IMR-90 (cell line): ENCODE measurements around the gene TTC19. TPM values are rescaled to one million over a fixed set of nuclear protein-coding genes. Genes with fewer than 3 reads are reported as not detected.

ENCODE experiments used
- ATAC-seq: fragments of 200-7000 bp; cut with Tn5 transposase; 2 replicates; pipeline ENCODE4 v1.9.1; 2020; ENCODE audit warnings: low read depth, mild to moderate bottlenecking, moderate library complexity
- BruUV-seq: library from RNA; stranded (reverse); fragments of 400-500 nt; replicated peaks from 2 replicates; lab custom pipeline; 2021; lab: Mats Ljungman, UMichigan
- CTCF ChIA-PET: fragments of 300-600 bp; formaldehyde crosslinking; extraction: SDS; loops from one replicate; lab custom pipeline; 2021; ENCODE audit warnings: antibody characterized with exemption; lab: Yijun Ruan, JAX
- POLR2A ChIA-PET: fragments of 300-600 bp; sonication (Branson Sonifier 250); formaldehyde crosslinking; loops from one replicate; lab custom pipeline; 2022; ENCODE audit warnings: antibody characterized with exemption; ENCODE audit not compliant: unreplicated experiment; lab: Charles Lee
- DNase-seq: peaks from one replicate; pipeline ENCODE4 v3.0.0; 2013
- H2AFZ ChIP-seq: replicated peaks from 2 replicates; pipeline ENCODE3; 2013; ENCODE audit warnings: low read length, mild to moderate bottlenecking; ENCODE audit not compliant: poor library complexity
- H2AK5ac ChIP-seq: 2 replicates; pipeline ENCODE4 v1.6.1; 2013; ENCODE audit warnings: low read depth, low read length, inconsistent platforms
- H2AK9ac ChIP-seq: replicated peaks from 2 replicates; pipeline ENCODE3; 2013; ENCODE audit warnings: mild to moderate bottlenecking, low read depth, low read length, moderate library complexity; ENCODE audit not compliant: poor library complexity
- H2BK120ac ChIP-seq: 2 replicates; pipeline ENCODE4 v1.6.1; 2013; ENCODE audit warnings: low read depth, low read length, inconsistent platforms
- H2BK15ac ChIP-seq: 3 replicates; pipeline ENCODE4 v1.6.1; 2013; ENCODE audit warnings: low read depth, low read length, inconsistent platforms
- H2BK20ac ChIP-seq: 2 replicates; pipeline ENCODE4 v1.6.1; 2013; ENCODE audit warnings: low read depth, mild to moderate bottlenecking, inconsistent platforms, low read length, moderate library complexity
- H2BK5ac ChIP-seq: 2 replicates; pipeline ENCODE4 v1.6.1; 2013; ENCODE audit warnings: mild to moderate bottlenecking, low read depth, low read length, inconsistent platforms; ENCODE audit not compliant: poor library complexity, severe bottlenecking
- H3K14ac ChIP-seq: replicated peaks from 2 replicates; pipeline ENCODE4 v1.6.1; 2013; ENCODE audit warnings: low read depth, low read length, inconsistent platforms
- H3K18ac ChIP-seq: 2 replicates; pipeline ENCODE4 v1.6.1; 2013; ENCODE audit warnings: low read depth, low read length, control low read depth
- H3K23ac ChIP-seq: 2 replicates; pipeline ENCODE4 v1.6.1; 2013; ENCODE audit warnings: low read depth, low read length, inconsistent platforms
- H3K27ac ChIP-seq: 2 replicates; pipeline ENCODE4 v1.5.1; 2013; ENCODE audit warnings: mild to moderate bottlenecking, control low read depth, low read length; ENCODE audit not compliant: insufficient read depth
- H3K27me3 ChIP-seq: 2 replicates; pipeline ENCODE4 v1.6.1; 2013; ENCODE audit warnings: low read length; ENCODE audit not compliant: control insufficient read depth, insufficient read depth
- H3K36me3 ChIP-seq: 2 replicates; pipeline ENCODE4 v1.6.1; 2013; ENCODE audit warnings: low read length, mixed read lengths; ENCODE audit not compliant: control insufficient read depth, insufficient read depth
- H3K4ac ChIP-seq: 2 replicates; pipeline ENCODE4 v1.6.1; 2013; ENCODE audit warnings: low read depth, low read length, inconsistent platforms
- H3K4me1 ChIP-seq: 2 replicates; pipeline ENCODE4 v1.6.1; 2013; ENCODE audit warnings: low read length, mixed read lengths; ENCODE audit not compliant: control insufficient read depth, insufficient read depth
- H3K4me2 ChIP-seq: 2 replicates; pipeline ENCODE4 v1.6.1; 2013; ENCODE audit warnings: low read depth, mild to moderate bottlenecking, control low read depth, low read length, moderate library complexity
- H3K4me3 ChIP-seq: 2 replicates; pipeline ENCODE4 v1.5.1; 2013; ENCODE audit warnings: low read depth, mild to moderate bottlenecking, control low read depth, low read length, moderate library complexity; ENCODE audit not compliant: insufficient read depth
- H3K56ac ChIP-seq: 2 replicates; pipeline ENCODE4 v1.6.1; 2013; ENCODE audit warnings: low read length, inconsistent platforms; ENCODE audit not compliant: insufficient read depth; ENCODE audit errors: extremely low read depth
- H3K79me1 ChIP-seq, 2 experiments: 2 replicates each; pipeline ENCODE4 v1.6.1; 2013; ENCODE audit warnings: low read length in 2 of 2, inconsistent platforms in 1 of 2, low read depth in 1 of 2
- H3K9ac ChIP-seq: 2 replicates; pipeline ENCODE4 v1.6.1; 2013; ENCODE audit warnings: low read depth, low read length, control low read depth
- H3K9me1 ChIP-seq: 2 replicates; pipeline ENCODE4 v1.6.1; 2013; ENCODE audit warnings: low read length, inconsistent platforms; ENCODE audit not compliant: insufficient read depth
- H3K9me3 ChIP-seq: 2 replicates; pipeline ENCODE4 v1.6.1; 2013; ENCODE audit warnings: low read length; ENCODE audit not compliant: control insufficient read depth, insufficient read depth
- H4K20me1 ChIP-seq: 2 replicates; pipeline ENCODE4 v1.6.1; 2013; ENCODE audit warnings: low read length, inconsistent platforms; ENCODE audit not compliant: insufficient read depth
- H4K5ac ChIP-seq: 2 replicates; pipeline ENCODE4 v1.6.1; 2013; ENCODE audit warnings: mild to moderate bottlenecking, low read depth, low read length, control low read depth
- H4K8ac ChIP-seq, 2 experiments: 2 replicates each; pipeline ENCODE4 v1.6.1; 2013; ENCODE audit warnings: low read depth in 2 of 2, low read length in 2 of 2, control low read depth in 1 of 2, inconsistent platforms in 1 of 2
- H4K91ac ChIP-seq: 2 replicates; pipeline ENCODE4 v1.6.1; 2013; ENCODE audit warnings: low read depth, low read length, inconsistent platforms; ENCODE audit not compliant: insufficient read depth
- BHLHE40 ChIP-seq: fragments of 150-350 bp; IDR thresholded peaks from 2 replicates; pipeline ENCODE4 v1.6.1; 2016; ENCODE audit warnings: mild to moderate bottlenecking, low read depth, low read length
- CEBPB ChIP-seq: IDR thresholded peaks from 2 replicates; pipeline ENCODE4 v1.6.1; 2012; ENCODE audit warnings: low read depth, low read length, improper control_type of control experiment
- FOS ChIP-seq: fragments of 150-350 bp; IDR thresholded peaks from 2 replicates; pipeline ENCODE4 v1.6.1; 2016; ENCODE audit warnings: low read depth, low read length
- MAZ ChIP-seq: IDR thresholded peaks from 2 replicates; pipeline ENCODE4 v1.6.1; 2012; ENCODE audit warnings: low read depth, mild to moderate bottlenecking, low read length, improper control_type of control experiment, moderate library complexity, borderline replicate concordance
- POLR2A ChIP-seq: IDR thresholded peaks from 2 replicates; pipeline ENCODE4 v1.6.1; 2012; ENCODE audit warnings: mild to moderate bottlenecking, low read depth, low read length
- RCOR1 ChIP-seq: IDR thresholded peaks from 2 replicates; pipeline ENCODE4 v1.6.1; 2012; ENCODE audit warnings: mild to moderate bottlenecking, low read length, improper control_type of control experiment; ENCODE audit not compliant: insufficient replicate concordance
- RFX5 ChIP-seq: IDR thresholded peaks from 2 replicates; pipeline ENCODE4 v1.8.0; 2012; ENCODE audit warnings: low read depth, mild to moderate bottlenecking, low read length, moderate library complexity
- WGBS, 2 experiments: methylation state at CpG; one replicate each; pipeline versions ENCODE4 v1.1.5 to v1.1.7; 2013; ENCODE audit warnings: missing lambda C conversion rate in 2 of 2; ENCODE audit not compliant: insufficient read length in 1 of 2; ENCODE audit errors: extremely low coverage in 2 of 2; 5-methylcytosine and 5-hydroxymethylcytosine counted together
- dilution Hi-C: fragments of 300-500 bp; cut with HindIII; formaldehyde crosslinking; loops from one replicate; pipeline ENCODE4 v1.14.3; 2018; ENCODE audit warnings: low sequenced_read_pairs; ENCODE audit not compliant: unreplicated experiment
- in situ Hi-C: fragments of 300-500 bp; cut with MboI; formaldehyde crosslinking; loops from 3 replicates; pipeline ENCODE4 v1.14.3; 2019; ENCODE audit warnings: low sequenced_read_pairs, inconsistent platforms, mixed read lengths
- intact Hi-C: fragments of 100-400 bp; cut with micrococcal nuclease; formaldehyde crosslinking; loops from 2 replicates; pipeline ENCODE4 v1.10.0; 2022
- polyA plus RNA-seq, 3 experiments: library from polyadenylated mRNA; depleted of rRNA; stranded (reverse); fragments of >200 nt; gene quantifications; 2 replicates each; pipeline ENCODE4 v1.2.3, GENCODE V29; 2012; ENCODE audit warnings: low replicate concordance in 1 of 3
- total RNA-seq: library from RNA; depleted of rRNA; stranded (reverse); fragments of >200 nt; gene quantifications from 2 replicates; pipeline ENCODE4 v1.2.3, GENCODE V29; 2012

The TTC19 gene
- total and polyA plus RNA-seq, 2 of the 4 experiments (the other 2 are of a cell fraction): 8.3 to 12.9 TPM

DNA sequence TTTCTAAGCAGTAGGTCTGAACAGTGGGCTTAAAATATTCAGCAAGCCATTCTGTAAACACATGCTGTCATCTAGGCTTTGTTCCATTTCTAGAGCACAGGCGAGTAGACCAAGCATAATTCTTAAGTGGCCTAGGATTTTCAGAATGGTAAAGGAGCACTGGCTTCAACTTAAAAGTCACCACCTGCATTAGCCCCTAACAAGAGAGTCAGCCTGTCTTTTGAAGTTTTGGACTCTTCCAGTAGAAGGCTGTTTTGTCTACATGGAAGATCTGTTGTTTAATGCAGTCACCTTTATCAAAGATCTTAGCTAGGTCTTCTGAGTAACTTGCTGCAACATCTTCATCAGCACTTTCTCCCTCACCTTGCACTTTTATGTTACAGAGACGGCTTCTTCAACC, 36.6 kb downstream of the TTC19 start:
- Histone ChIP-seq H4K91ac (no peak overlapping the region), H2AK5ac (no peak overlapping the region), H3K4ac (no peak overlapping the region), H3K9ac (no peak overlapping the region), H4K5ac (no peak overlapping the region), H2BK5ac (no peak overlapping the region), H3K14ac (no peak overlapping the region), H3K27me3 (no peaks in the 10 kb centered on the region), H2AK9ac (no peak overlapping the region), H3K4me1 (no peaks in the 10 kb centered on the region), H2BK15ac (no peak overlapping the region), H3K4me2 (no peak overlapping the region), H4K20me1 (peaks cover 3% of the 10 kb centered on the region; the same call in 1 of the 2 replicates), H3K23ac (no peak overlapping the region), H3K9me1 (no peaks in the 10 kb centered on the region), H3K9me3 (peaks cover 2% of the 10 kb centered on the region), H3K36me3 (peaks cover 50% of the 10 kb centered on the region), H3K27ac (no peak overlapping the region), H3K56ac (no peak overlapping the region), H2BK120ac (no peak overlapping the region), H2AFZ (no peak overlapping the region), H3K18ac (no peak overlapping the region), H4K8ac (no peak overlapping the region), H2BK20ac (no peak overlapping the region), H3K79me1 (peaks cover 6 to 48% of the 10 kb centered on the region in 2 experiments), H3K4me3 (no peak overlapping the region)
- TF ChIP-seq POLR2A (no peak), BHLHE40 (no peak), CEBPB (no peak), MAZ (no peak), RFX5 (no peak), FOS (no peak), RCOR1 (no peak)
- intact Hi-C loops: no loop called here
- in situ Hi-C loops: no loop called here
- dilution Hi-C loops: no loop called here
- POLR2A ChIA-PET: no interaction called here
- no CpG with 5 or more reads among the region's 2 CpGs for WGBS, 2 experiments
- ATAC-seq: no peak
- BruUV-seq: no TSS peak
- CTCF ChIA-PET: no interaction called here
- DNase-seq: no peak
